Right renal pelvis (tissue), 4 donors: ENCODE data around the gene FMN1. TPM values are rescaled to one million over a fixed set of nuclear protein-coding genes. Genes with fewer than 3 reads are reported as not detected.
A peak's percentile ranks its signal among the peaks of the same experiment; 100 is the strongest.
"Not testable (repeated sequence)": the region's sequence is repeated elsewhere in the genome, so short reads cannot be mapped to it uniquely, and the experiment has no call there.

Source experiments
- DNase-seq, 4 donors: peaks; one replicate each; pipeline ENCODE4 v3.0.0-alpha.2; 2013; ENCODE audit warnings: low read depth in 4 of 4, low spot score in 3 of 4, missing footprints in 1 of 4
- polyA plus RNA-seq, 4 donors: library from polyadenylated mRNA; unstranded; fragments of 120-200 nt; gene quantifications; one replicate each; pipeline ENCODE4 v1.2.1, GENCODE V29; 2013; ENCODE audit not compliant: insufficient read length in 4 of 4

FMN1 gene
- polyA plus RNA-seq, 4 donors, result 16.4 to 18.6 (median 17.1) TPM

- DNase-seq, result no peak
These were observed 95.3 kb downstream of the FMN1 start for GRCh38 chr15:33099213-33099612.

DNA sequence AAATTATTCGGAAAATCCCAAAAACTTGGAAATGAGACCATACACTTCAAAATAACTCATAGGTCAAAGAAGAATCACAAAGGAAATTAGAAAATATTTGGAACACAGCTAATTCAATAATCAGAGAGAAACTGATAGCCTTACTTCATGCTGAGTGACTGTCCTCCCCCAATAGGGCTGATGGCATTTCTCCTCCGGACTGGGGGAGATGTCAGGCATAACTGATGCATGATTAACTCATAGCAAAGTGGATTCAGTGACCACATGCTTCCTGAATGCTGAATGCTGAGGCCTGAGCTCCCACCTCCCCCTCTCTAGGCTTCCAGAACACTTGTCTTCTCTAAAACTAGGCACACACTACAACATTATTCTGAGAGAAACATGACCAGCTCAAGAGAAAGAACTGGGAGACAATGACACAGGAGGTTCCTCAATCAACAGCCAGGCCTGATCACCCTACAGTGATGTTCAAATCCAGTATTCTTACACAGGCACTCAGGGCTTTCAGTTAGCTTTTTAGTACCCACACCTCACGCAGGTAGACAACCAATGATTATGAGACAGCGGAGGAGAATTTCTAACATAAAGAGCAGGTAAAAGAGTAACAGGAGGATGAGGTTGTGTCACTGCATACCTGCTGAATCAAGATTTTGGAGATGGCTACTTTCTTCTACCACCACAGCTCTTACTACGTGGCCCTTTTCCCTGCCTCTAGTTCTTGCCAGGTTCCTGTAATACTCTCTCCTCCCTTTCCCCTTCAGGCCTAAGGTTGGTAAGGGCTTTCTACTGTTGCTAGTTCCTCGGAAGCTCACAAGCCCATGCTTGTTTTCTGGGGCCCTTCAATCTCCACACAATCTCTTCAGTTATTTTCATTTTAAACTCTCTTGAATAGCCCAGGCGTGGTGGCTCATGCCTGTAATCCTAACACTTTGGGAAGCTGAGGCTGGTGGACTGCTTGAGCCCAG is 96.1 kb downstream of the FMN1 start:
- no peak for DNase-seq

DNA sequence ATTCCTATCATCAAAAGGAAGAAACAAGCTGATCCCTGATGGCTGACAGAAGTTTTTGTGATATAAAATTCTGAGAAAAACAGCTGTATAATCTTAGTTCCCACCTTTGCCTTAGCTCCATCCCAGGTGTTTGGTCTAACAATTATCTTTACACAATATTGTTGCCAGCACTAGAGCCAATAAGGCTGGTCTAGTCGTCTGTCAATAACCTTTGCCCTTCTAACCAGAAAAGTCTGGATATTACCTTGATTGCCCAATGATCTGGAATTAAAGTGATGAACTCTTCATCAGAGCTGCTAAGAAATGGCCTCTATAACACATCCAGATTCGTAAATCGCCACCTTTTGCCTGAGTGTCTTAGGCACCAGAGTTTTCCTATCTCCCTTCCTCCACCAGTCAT is 98.4 kb downstream of the FMN1 start:
- DNase-seq, result no peak

GRCh38 chr15:33095641-33096040 is 98.9 kb downstream of the FMN1 start:
- DNase-seq, result no peak

DNA sequence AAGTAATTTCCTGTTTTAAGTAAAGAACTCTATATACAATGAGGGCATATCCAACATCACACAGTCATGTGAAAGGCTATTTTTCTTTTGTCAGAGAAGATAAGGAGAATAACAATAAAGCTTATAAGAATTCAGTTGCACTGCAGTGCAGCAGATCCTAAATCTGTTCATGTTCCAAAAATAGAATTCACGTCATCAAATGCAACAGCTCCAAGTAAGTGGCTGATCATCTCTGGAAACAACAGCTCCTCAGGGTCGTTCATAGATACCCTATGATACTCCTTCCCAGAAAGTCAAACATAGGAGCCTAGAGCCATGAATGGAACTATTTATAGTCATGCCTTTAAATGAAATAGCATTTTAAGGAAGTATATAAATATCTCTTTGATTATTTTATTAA is 100.2 kb downstream of the FMN1 start:
- DNase-seq, result no peak

GRCh38 chr15:33093222-33093621 is 101.3 kb downstream of the FMN1 start:
- no peak for DNase-seq

DNA sequence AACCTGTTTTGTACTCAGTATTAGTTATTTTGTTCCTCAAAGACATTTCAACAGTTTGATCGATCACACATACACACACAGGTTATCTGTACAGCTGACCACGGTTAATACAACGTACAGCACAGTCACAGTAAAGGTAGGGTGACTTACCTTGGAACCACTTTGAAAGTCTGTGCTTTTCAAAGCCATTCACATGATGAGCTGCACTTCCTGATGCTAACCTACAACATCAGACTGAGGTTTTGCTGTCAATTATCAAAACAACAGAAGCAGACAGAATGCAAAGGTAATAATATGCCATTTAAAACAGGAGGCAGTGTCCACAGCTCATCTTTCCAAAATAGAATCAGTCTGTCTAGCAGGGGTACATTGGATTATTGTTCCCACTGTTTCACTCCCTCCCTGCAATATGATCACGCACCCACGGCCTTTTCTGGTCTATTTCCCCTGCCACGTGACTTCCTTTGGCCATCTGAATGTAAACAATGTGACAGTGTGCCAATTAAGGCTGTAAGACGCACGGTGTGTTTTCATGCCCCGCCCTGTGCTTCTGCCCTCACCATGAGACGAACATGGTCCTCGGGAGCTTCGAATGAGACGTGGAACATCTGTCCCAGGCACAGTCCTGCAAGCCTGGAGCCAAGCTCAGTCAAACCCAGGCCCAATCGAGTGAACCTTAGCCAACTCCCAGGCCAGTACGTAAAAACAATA is 102.4 kb downstream of the FMN1 start:
- DNase-seq, result no peak

DNA sequence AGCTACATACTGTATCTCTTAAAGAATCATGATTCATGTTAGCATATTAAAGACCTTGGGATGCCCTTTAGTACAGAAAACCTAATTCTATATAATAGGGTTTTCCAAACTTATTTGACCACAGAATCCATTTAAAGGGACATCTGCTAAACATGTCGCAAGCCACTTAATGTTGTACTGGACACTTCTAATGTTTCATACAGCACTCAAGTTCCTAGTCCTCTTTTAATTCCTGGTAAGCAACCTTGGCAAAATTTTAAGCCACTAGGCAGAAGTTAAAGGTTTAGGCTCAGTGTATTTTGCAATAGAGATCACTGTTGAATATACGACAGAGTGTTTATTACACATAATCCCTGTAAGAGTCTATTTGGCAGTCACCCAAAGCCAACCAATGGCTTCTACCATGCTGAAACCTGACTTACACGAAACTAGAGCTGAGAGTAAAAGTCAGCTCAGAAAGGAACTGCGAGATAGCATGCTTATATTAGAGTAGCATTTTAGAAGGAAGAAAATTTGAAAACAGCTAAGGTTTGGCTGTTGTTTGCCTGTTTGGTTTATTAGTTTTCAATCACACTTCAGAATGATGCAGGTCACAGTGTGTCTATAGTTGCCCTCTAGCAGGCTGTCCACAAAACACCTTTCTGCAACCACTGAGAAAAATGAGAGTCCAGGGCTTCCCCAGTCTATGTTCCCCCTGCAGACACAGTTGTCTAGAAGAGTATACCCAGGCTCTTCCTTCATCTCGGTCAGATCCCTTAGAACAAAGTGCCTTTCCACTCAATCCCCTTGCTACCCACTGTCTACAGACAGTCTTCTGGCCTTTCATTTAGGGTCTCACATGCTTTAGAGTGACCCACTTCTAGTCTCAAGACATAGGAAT is 104.4 kb downstream of the FMN1 start:
- DNase-seq, result no peak

DNA sequence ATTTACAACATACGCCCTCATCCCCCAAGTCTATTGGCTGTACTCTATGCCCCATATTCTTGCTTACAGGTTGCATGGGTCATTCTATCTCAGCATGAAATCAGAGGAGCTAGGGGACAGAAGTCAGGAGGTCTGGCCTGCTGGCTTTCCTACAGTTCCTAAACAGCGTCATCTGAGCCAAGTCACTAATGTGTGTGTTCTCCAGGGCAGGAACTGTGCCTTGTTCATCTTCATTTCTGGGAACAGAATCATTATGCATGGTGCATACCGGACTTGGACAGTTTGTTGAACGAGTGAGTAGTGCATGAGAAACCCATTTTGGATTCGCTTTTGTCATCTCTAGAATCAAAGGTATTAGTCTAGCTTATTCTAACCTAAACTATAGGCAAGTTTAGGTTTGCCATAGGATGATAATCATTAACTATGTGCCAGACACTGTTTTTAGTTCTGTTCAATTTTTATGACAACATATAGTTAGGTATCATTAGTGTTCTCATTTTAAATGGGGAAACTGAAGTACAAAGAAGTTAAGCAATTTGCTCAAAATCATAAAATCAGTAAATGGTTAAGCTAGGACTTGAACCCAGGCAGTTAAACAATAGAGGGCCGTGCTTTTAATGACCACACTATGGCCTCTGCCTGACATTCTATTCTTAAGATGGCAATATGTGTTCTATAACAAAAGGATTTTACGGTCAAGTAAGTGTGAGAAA is 105.2 kb downstream of the FMN1 start:
- DNase-seq, result no peak

DNA sequence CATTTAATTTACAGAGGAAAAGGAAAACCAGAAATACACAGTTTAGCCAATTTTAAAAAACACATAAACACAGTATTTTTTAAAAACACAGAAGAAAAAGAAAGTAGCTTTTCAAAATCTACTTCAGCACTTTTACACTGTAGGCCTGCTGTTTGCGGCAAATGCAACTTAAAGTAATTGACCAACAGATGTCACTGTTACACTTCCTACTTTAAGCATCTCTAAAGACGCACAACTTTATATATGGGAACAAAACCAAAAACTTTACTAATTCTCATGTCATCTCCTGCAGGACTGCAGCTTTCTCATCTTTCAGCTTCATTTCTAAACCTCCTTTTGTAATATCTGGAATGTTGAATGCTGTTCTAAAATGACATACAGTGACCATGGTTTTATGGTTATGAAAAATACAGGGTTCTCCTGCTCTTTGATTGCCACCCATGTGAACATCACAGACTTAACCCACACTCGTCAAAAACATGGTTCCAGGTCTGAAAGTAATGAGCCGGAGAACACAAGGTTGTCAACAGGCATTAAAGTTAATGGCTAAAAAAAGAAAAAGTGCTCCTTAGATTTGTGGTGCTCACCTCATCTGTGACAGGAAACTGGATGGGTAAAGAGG is 107.9 kb downstream of the FMN1 start:
- DNase-seq, result peak; percentile 32 to 55 (median 50)

DNA sequence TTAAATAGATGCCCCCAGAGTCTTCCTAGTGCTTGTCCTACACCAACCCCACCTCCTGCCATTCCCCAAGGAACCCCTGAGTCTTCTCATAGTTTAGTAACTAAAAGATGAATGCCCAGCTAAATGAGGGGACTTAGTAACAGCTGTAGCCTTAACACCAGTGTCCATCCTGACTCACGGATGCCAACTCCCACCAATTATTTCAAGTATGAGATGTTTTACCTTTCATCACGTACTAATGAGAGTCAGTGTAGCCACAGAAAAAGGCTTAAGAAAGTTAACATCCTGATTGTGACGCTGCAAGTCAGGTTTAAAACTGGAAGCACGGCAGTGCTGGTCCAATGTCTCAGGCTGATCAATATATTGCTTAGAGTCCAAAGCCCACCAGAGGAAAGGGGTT is 109.9 kb downstream of the FMN1 start:
- no peak for DNase-seq

DNA sequence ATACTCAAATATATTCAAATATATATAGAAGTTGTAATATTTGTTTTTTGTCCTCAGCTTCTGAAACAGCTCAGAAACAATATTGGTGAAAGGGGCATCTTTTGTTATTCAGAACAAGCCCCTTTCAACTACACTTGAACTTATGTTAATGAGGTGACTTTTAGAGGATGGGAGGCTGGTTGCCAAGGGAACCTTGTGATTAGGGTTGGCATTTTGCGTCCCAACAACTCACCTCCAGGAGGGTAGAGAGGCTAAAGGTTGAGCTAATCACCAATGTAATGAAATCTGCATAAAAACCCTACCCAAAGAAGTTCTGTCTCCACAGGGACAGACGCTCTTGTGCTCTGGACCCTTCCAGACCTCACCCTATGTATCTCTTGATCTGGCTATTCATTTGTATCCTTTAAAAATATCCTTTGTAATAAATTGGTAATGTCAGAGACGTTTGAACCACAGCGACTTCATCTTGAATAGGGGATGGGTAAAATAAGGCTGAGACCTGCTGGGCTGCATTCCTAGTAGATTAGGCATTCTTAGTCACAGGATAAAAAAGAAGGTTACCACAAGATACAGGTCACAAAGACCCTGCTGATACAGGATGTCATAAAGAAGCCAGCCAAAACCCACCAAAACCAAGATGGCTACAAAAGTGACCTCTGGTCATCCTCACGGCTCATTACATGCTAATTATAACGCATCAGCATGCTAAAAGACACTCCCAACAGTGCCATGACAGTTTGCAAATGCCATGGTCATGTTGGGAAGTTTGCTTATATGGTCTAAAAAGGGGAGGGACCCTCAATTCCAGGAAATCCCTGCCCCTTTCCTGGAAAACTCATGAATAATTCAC is 111.1 kb downstream of the FMN1 start:
- no peak for DNase-seq

GRCh38 chr15:33080006-33080405 is 114.5 kb downstream of the FMN1 start:
- no peak for DNase-seq

DNA sequence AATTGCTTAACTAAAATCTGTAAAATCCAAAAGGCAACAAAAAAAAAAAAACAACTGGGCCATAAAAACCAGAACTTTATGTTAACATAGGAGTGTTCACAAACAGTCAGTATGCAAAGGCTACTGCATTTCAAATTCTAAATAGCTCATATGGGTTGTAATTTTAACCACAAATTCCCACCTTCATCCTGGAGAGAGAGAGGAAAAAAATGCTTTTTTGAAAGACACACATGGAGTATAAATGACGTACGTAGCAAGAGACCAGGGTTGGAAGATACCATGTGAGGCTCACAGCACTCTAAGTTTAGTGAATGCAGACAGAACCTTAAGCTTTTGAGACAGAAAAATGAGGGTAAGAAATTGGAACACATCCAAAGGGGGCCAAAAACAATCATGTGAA is 115.9 kb downstream of the FMN1 start:
- DNase-seq, result no peak

- no peak for DNase-seq
These were observed 117.6 kb downstream of the FMN1 start for GRCh38 chr15:33076937-33077336.

DNA sequence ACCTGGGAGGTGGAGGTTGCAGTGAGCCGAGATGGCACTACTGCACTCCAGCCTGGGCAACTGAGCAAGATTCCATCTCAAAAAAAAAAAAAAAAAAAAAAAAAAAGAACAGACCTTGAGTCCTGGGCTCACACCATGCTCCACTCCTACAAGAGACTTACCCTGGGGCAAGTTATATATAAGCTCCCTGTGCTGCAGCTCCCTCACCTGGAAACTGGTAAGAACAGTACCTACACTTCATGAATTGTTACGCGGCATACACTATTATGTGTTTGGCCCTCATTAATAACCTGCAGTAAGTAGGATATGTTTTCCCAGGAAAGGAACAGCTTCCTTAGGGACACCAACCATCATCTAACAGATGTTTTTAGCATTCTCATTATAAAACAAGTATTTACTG is 119.6 kb downstream of the FMN1 start:
- no peak for DNase-seq

DNA sequence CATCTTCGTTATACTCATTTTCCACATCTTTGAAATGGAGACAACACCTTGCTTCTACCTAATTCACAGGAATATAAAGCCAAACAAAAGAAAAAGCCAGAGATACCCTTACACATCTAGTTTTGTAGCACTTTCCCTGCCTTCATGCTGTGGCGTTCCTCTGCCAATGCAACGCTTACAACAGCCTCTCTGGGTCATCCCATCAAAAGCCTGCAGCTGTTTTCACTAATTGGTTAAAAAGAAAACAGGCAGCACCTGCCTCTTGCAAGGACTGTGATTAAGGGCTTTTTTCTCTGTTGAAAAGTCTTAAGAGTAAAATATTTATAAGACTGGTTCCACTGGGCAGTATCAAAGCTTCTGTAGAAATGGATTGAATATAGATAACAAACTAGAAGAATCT is 120.3 kb downstream of the FMN1 start:
- DNase-seq, result no peak

- DNase-seq, result no peak
These were observed 123.1 kb downstream of the FMN1 start for GRCh38 chr15:33071451-33071850.

GRCh38 chr15:33069903-33070302 is 124.6 kb downstream of the FMN1 start:
- DNase-seq, result not testable (repeated sequence)
